GM15510 (cell line): ENCODE measurements around the gene KLHL21.
A peak's percentile ranks its signal among the peaks of the same experiment; 100 is the strongest.

Source experiments
- POLR2A ChIP-seq: IDR thresholded peaks from 3 replicates; pipeline ENCODE4 v1.6.1; 2011; ENCODE audit warnings: borderline replicate concordance; ENCODE audit not compliant: insufficient read length; ENCODE audit errors: extremely low read depth

KLHL21 gene

GRCh38 chr1:6570100-6570499 lies 32.6 kb downstream of the KLHL21 start:
- no peak for TF ChIP-seq POLR2A

DNA sequence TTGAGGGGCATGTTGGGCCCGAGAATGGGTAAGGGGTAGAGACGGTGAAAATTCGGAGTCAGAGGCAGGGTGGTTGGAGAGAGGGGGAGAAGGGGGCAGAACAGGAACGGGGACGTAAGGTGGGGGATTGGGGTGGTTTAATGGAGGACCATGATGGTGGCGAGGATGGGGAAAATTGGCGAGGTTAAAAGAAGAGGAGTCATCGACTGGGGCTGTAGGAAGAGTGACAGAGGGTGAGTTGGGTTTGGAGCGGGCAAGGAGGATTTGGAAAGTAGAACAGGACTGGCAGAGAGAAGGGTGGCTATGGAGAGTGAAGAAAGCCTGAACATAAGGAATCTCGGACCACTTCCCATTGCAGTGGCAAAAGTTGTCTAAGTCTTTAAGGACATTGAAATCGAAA lies 33.6 kb downstream of the KLHL21 start:
- TF ChIP-seq POLR2A, result no peak

GRCh38 chr1:6560267-6560666 lies 42.4 kb downstream of the KLHL21 start:
- TF ChIP-seq POLR2A, result no peak

DNA sequence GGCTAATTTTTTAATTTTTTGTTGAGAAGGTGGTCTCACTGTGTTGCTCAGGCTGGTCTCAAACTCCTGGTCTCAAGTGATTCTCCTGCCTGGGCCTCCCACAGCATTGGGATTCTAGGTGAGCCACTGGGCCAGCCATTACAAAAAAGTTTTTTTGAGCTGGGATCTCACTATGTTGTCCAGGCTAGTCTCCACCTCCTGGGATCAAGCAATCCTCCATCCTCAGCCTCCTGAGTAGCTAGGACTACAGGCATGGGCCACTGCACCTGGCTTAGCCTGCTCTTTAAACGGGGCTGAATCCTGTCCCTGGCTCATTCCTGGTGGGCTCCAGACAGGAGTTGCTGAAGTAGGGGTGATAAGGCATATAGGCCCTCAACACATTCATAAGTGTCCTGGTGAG lies 45.1 kb downstream of the KLHL21 start:
- TF ChIP-seq POLR2A, result no peak

- TF ChIP-seq POLR2A, result no peak
These were observed 47.5 kb downstream of the KLHL21 start, which contains the start of gene TAS1R1 for GRCh38 chr1:6554907-6555778. TSS of gene TAS1R1 (plus strand) at chr1:6555307. CDS start at chr1:6555374, 67 bp downstream.

- TF ChIP-seq POLR2A, result peak; percentile 76
These were observed 48.4 kb downstream of the KLHL21 start, which contains the start of gene NOL9 for GRCh38 chr1:6554031-6554906. TSS of gene NOL9 (minus strand) at chr1:6554513. CDS start at chr1:6554502, 11 bp downstream.

DNA sequence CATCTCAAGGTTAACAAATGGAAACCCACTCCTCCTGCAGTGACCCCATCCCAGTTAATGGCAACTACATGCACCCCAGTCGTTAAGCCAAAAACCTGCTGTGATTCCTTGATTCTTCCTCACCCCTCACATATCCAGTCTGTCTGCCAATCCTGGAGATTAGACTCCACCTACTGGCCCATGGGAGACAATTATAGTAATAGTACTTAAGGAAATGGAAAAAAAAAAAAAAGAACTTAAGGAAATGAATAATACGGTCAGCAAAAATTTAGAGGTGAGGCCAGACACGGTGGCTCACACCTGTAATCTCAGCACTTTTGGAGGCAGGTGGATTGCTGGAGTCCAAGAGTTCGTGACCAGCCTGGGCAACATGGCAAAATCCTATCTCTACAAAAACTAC lies 55.4 kb downstream of the KLHL21 start:
- no peak for TF ChIP-seq POLR2A

DNA sequence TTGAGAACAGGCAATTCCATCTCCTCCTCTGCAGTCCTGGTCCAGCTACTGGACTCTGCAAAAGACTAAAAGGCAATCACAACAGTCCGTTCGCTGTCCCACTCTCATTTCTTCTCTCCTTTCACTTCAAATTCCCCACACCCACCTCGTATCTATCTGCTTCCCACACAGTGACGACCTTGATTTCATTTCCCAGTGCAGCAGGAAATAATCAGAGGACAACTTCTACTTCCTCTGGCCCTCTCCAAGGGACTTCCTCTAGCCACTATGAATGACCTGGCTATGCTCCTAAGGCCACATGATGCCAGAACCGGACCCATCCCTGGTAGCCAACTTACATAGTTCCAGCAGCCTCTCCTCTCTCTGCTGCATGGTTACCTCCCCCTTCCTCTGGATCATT lies 56.3 kb downstream of the KLHL21 start:
- TF ChIP-seq POLR2A, result no peak

DNA sequence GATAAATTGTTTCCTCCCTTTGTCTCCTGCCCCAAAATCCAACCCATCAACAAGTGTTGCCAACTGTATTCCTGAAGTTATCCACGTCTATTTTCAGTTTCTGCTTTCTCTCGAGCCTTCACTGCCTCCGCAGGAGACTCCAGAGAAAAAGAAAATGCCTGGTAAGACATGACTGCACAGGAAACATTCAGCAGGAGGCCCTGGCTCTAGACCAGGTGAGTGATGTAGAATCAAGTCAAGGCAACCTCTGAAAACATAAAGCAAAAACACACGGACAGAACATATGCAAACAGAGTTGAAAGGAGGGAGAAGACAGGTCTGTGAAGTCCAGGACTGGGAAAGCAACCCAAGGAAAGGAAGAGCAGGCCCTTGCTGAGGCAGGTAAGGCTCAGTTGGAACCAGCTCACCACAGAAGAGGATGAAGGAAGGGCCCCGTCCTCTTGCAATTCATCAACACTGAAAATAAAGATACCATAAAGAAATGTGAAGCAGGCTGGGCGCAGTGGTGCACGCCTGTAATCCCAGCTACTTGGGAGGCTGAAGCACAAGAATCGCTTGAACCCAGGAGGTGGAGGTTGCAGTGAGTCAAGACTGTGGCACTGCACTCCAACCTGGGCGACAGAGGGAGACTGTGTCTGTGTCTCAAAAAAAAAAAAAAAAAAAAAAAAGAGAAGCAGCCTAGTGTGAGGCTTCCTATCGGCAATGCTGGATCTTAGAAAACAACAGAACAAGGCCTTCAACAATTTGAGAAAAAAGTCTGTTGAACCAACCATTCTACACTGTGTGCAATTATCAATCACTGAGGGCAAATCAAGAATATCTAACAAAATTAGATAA lies 57.2 kb downstream of the KLHL21 start:
- no peak for TF ChIP-seq POLR2A

- no peak for TF ChIP-seq POLR2A
These were observed 57.8 kb downstream of the KLHL21 start for GRCh38 chr1:6544831-6545230.
